ENCODE data around the gene C1QTNF12. TPM values are rescaled to one million over a fixed set of nuclear protein-coding genes. Genes with fewer than 3 reads are reported as not detected.

C1QTNF12 gene
- total RNA-seq, 1 experiment from 2014 or later, result 4.4 TPM

DNA sequence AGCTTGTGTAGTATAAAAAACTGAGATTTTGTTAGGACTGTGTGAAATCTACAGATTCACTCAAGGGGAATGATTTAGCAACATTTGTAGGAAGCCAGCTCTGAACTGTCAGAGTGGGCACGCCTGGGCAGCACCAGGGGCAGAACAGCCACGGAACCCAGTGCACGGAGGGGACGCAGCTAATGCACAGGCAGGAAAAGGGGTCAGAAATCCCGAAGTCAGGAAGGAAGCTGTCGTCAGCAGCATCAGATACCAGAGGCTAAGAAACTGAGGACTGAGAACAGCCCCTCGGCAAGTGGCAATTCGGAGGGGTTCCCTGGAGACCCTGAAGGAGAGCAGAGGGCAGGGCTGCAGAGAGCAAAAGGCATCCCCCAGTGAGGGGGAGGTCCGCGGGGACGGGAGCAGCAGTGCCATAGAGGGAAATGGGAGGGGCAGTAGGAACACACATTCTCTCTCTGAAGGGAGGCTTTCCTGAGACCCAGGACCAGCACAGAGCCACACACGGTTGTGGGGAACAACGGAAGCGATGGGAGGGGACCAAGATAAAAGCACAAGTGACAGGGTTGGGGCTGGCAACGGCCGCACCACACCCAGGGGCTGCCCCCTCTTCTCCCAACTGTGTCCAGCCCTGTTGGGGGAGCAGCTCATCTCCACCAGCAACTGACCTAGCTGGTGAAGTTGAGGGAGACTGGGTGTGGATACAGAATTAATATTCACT, 14.5 kb upstream of the C1QTNF12 start:
- H3K79me2 ChIP-seq (ENCODE audit: insufficient read depth, low read length), result no peaks in the 10 kb centered on the region; the same call in 1 of the 2 replicates
- no peak overlapping the region for H2BK5ac ChIP-seq (ENCODE audit: insufficient read length, low read length)
- no peak overlapping the region for H3K27ac ChIP-seq (ENCODE audit: insufficient read length, low read depth, low read length)
- no peak overlapping the region for H3K56ac ChIP-seq (ENCODE audit: insufficient read length, low read depth, low read length)
- H3K23ac ChIP-seq (ENCODE audit: insufficient read length, low read depth, low read length), result no peak overlapping the region
- no peak overlapping the region for H2BK12ac ChIP-seq (ENCODE audit: insufficient read length, low read depth, low read length)
- no peak overlapping the region for H4K5ac ChIP-seq (ENCODE audit: insufficient read length, low read depth, low read length)
- no peaks in the 10 kb centered on the region for H3K23me2 ChIP-seq (ENCODE audit: insufficient read length, low read depth, low read length, poor library complexity, severe bottlenecking)
- Mint-ChIP-seq H3K36me3 (ENCODE audit: insufficient read depth in 1 of 3, low read depth in 3 of 3) (peaks cover 41 to 84% (median 66%) of the 10 kb centered on the region in 3 experiments; a peak in 6 of 7 replicates), H3K4me1 (peaks cover 14 to 26% of the 10 kb centered on the region in 2 experiments), H3K4me3 (no peak overlapping the region), H3K27ac (peak overlapping the region; percentile 68 to 90 (median 86); a peak in 4 of 7 replicates), H3K27me3 (ENCODE audit: low read depth) (peaks cover 3% of the 10 kb centered on the region; the same call in 1 of the 2 replicates), H3K9me3 (no peaks in the 10 kb centered on the region; a peak in 1 of 5 replicates)
- no peak overlapping the region for H4K8ac ChIP-seq (replicated peaks; ENCODE audit: insufficient read length, low read depth, low read length)
- TF ChIP-seq, protein P1, sequence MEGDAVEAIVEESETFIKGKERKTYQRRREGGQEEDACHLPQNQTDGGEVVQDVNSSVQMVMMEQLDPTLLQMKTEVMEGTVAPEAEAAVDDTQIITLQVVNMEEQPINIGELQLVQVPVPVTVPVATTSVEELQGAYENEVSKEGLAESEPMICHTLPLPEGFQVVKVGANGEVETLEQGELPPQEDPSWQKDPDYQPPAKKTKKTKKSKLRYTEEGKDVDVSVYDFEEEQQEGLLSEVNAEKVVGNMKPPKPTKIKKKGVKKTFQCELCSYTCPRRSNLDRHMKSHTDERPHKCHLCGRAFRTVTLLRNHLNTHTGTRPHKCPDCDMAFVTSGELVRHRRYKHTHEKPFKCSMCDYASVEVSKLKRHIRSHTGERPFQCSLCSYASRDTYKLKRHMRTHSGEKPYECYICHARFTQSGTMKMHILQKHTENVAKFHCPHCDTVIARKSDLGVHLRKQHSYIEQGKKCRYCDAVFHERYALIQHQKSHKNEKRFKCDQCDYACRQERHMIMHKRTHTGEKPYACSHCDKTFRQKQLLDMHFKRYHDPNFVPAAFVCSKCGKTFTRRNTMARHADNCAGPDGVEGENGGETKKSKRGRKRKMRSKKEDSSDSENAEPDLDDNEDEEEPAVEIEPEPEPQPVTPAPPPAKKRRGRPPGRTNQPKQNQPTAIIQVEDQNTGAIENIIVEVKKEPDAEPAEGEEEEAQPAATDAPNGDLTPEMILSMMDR (conservative IDR thresholded peaks at IDR 0.05), result no peak
- H2BK120ac ChIP-seq (ENCODE audit: low read depth, low read length, poor library complexity, severe bottlenecking), result no peak overlapping the region
- no peak for DNase-seq
- H4K20me1 ChIP-seq (ENCODE audit: control insufficient read depth, insufficient read depth, insufficient read length), result no peaks in the 10 kb centered on the region
- no peak overlapping the region for H2AK5ac ChIP-seq (ENCODE audit: insufficient read length, low read length)
- no peaks in the 10 kb centered on the region for H3K79me1 ChIP-seq (ENCODE audit: insufficient read depth, low read depth, low read length, poor library complexity, severe bottlenecking)
- H3K14ac ChIP-seq (ENCODE audit: insufficient read depth, low read length), result no peak overlapping the region
- no peak overlapping the region for H2BK20ac ChIP-seq (ENCODE audit: low read depth, low read length, poor library complexity, severe bottlenecking)
- H3K9ac ChIP-seq (ENCODE audit: extremely low read depth, insufficient read length, low read length), result no peak overlapping the region
- H2BK15ac ChIP-seq (ENCODE audit: low read depth, low read length), result no peak overlapping the region
- no peak overlapping the region for H2AFZ ChIP-seq (ENCODE audit: low read length)
- no peaks in the 10 kb centered on the region for H3K4me1 ChIP-seq (ENCODE audit: insufficient read depth, low read length)
- no peaks in the 10 kb centered on the region for H3K27me3 ChIP-seq (ENCODE audit: insufficient read depth, low read length)
- no peak overlapping the region for H3K4me2 ChIP-seq (ENCODE audit: insufficient read depth, insufficient read length, low read length)
- H3K4ac ChIP-seq (ENCODE audit: low read depth, low read length), result no peak overlapping the region
- H3K9me3 ChIP-seq (ENCODE audit: control insufficient read depth, low read depth, low read length), result no peaks in the 10 kb centered on the region
- no peak overlapping the region for H3K18ac ChIP-seq (ENCODE audit: insufficient read length, low read depth, low read length)
- no peak overlapping the region for H3T11ph ChIP-seq (ENCODE audit: low read length)
- no CpG with 5 or more reads among the region's 16 CpGs for WGBS (ENCODE audit: extremely low coverage, insufficient read length, low lambda C conversion rate)
- H4K91ac ChIP-seq (ENCODE audit: insufficient read length, low read depth, low read length), result no peak overlapping the region
